GM12864 (cell line): ENCODE measurements around the gene SPOP.

Source experiments
- DNase-seq: peaks from one replicate; pipeline ENCODE4 v3.0.0-alpha.2; 2011; ENCODE audit warnings: low read depth
- H3K4me3 ChIP-seq: 2 replicates; pipeline ENCODE4 v1.5.1; 2011; ENCODE audit warnings: mild to moderate bottlenecking, low read depth, low read length, control low read depth
- CTCF ChIP-seq: IDR thresholded peaks from 2 replicates; pipeline ENCODE4 v1.5.1; 2011; ENCODE audit warnings: low read depth, mild to moderate bottlenecking, moderate library complexity, low read length, control low read depth, inconsistent platforms; ENCODE audit errors: missing control alignments

Gene SPOP

GRCh38 chr17:49616601-49617131, 61.2 kb downstream of the SPOP start:
- H3K4me3 ChIP-seq = no peak overlapping the region
- no peak for TF ChIP-seq CTCF
- no peak for DNase-seq

- TF ChIP-seq CTCF = no peak
- no peak overlapping the region for H3K4me3 ChIP-seq
- no peak for DNase-seq
These were observed 61.8 kb downstream of the SPOP start for GRCh38 chr17:49616086-49616485.

GRCh38 chr17:49613182-49613800, 64.6 kb downstream of the SPOP start:
- no peak overlapping the region for H3K4me3 ChIP-seq
- no peak for DNase-seq
- no peak for TF ChIP-seq CTCF

- no peak overlapping the region for H3K4me3 ChIP-seq
- no peak for DNase-seq
- no peak for TF ChIP-seq CTCF
These were observed 65.2 kb downstream of the SPOP start for GRCh38 chr17:49612726-49613125.

- no peak overlapping the region for H3K4me3 ChIP-seq
- no peak for TF ChIP-seq CTCF
- no peak for DNase-seq
These were observed 66.9 kb downstream of the SPOP start for GRCh38 chr17:49610883-49611584.

- no peak overlapping the region for H3K4me3 ChIP-seq
- TF ChIP-seq CTCF = no peak
- DNase-seq = no peak
These were observed 73.5 kb downstream of the SPOP start for GRCh38 chr17:49604314-49604869.

GRCh38 chr17:49603720-49604119, 74.2 kb downstream of the SPOP start:
- TF ChIP-seq CTCF = no peak
- no peak overlapping the region for H3K4me3 ChIP-seq
- no peak for DNase-seq
